Eye (tissue), 1 donor: ENCODE results near the gene CAPN13.
A peak's percentile ranks its signal among the peaks of the same experiment; 100 is the strongest.

Source experiments
- DNase-seq: peaks from one replicate; pipeline ENCODE4 v3.0.0-alpha.2; 2015

CAPN13 gene

GRCh38 chr2:30721668-30722647 lies 85.3 kb downstream of the CAPN13 start:
- DNase-seq = no peak

GRCh38 chr2:30721241-30721640 lies 86.0 kb downstream of the CAPN13 start:
- DNase-seq = no peak

- no peak for DNase-seq
Observed at GRCh38 chr2:30717081-30717650, 90.1 kb downstream of the CAPN13 start.

GRCh38 chr2:30716123-30716900 lies 90.9 kb downstream of the CAPN13 start:
- DNase-seq = no peak

GRCh38 chr2:30714811-30715709 lies 92.2 kb downstream of the CAPN13 start:
- DNase-seq = no peak

GRCh38 chr2:30713698-30714097 lies 93.5 kb downstream of the CAPN13 start:
- no peak for DNase-seq

- peak; percentile 95 for DNase-seq
Observed at GRCh38 chr2:30711646-30712085, 95.6 kb downstream of the CAPN13 start.

- DNase-seq = no peak
Observed at GRCh38 chr2:30710461-30710860, 96.8 kb downstream of the CAPN13 start.

- no peak for DNase-seq
Observed at GRCh38 chr2:30710016-30710415, 97.2 kb downstream of the CAPN13 start.

GRCh38 chr2:30709516-30709915 lies 97.7 kb downstream of the CAPN13 start:
- DNase-seq = no peak

- DNase-seq = no peak
Observed at GRCh38 chr2:30708491-30709290, 98.6 kb downstream of the CAPN13 start.

- DNase-seq = no peak
Observed at GRCh38 chr2:30707304-30707903, 99.8 kb downstream of the CAPN13 start.

GRCh38 chr2:30706534-30707303 lies 100.5 kb downstream of the CAPN13 start:
- DNase-seq = peak; percentile 81

- DNase-seq = no peak
Observed at GRCh38 chr2:30705711-30706533, 101.3 kb downstream of the CAPN13 start.

- DNase-seq = no peak
Observed at GRCh38 chr2:30705056-30705455, 102.2 kb downstream of the CAPN13 start.

- DNase-seq = no peak
Observed at GRCh38 chr2:30704309-30705020, 102.8 kb downstream of the CAPN13 start.

- DNase-seq = no peak
Observed at GRCh38 chr2:30702694-30703093, 104.6 kb downstream of the CAPN13 start.

GRCh38 chr2:30701782-30702181 lies 105.5 kb downstream of the CAPN13 start:
- DNase-seq = no peak
